Measurements from ENCODE around the gene SCEL. TPM values are rescaled to one million over a fixed set of nuclear protein-coding genes. Genes with fewer than 3 reads are reported as not detected.
"Not testable (repeated sequence)": the region's sequence is repeated elsewhere in the genome, so short reads cannot be mapped to it uniquely, and the experiment has no call there.

Gene SCEL
- total RNA-seq (2014; rRNA removed; shearing (Covaris generic)) = 0.29 TPM in 1 of 2 replicates, not detected in the other

- no peak for DNase-seq (ENCODE audit: low read depth)
Measured at GRCh38 chr13:77535448-77535847, at the start of gene SCEL. TSS of gene SCEL (plus strand) at chr13:77535706. CDS start at chr13:77555876, 20,170 bp downstream.

GRCh38 chr13:77489566-77490337 is 45.8 kb upstream of the SCEL start:
- DNase-seq (ENCODE audit: low read depth) = no peak

GRCh38 chr13:77492982-77493381 is 42.5 kb upstream of the SCEL start:
- DNase-seq (ENCODE audit: low read depth) = peak; percentile 21

- no peak for DNase-seq (ENCODE audit: low read depth)
Measured at GRCh38 chr13:77494226-77494625, 41.3 kb upstream of the SCEL start.

- no peak for DNase-seq (ENCODE audit: low read depth)
Measured at GRCh38 chr13:77497350-77497749, 38.2 kb upstream of the SCEL start.

GRCh38 chr13:77497835-77498234 is 37.7 kb upstream of the SCEL start:
- DNase-seq (ENCODE audit: low read depth) = no peak

- DNase-seq (ENCODE audit: low read depth) = no peak
Measured at GRCh38 chr13:77502104-77502720, 33.3 kb upstream of the SCEL start.

- no peak for DNase-seq (ENCODE audit: low read depth)
Measured at GRCh38 chr13:77503398-77503797, 32.1 kb upstream of the SCEL start.

- DNase-seq (ENCODE audit: low read depth) = no peak
Measured at GRCh38 chr13:77506874-77507273, 28.6 kb upstream of the SCEL start.

- peak; percentile 85 for DNase-seq (ENCODE audit: low read depth)
Measured at GRCh38 chr13:77507931-77508776, 27.4 kb upstream of the SCEL start.

GRCh38 chr13:77508959-77509620 is 26.4 kb upstream of the SCEL start:
- peak; percentile 40 for DNase-seq (ENCODE audit: low read depth)

- no peak for DNase-seq (ENCODE audit: low read depth)
Measured at GRCh38 chr13:77510156-77510555, 25.4 kb upstream of the SCEL start.

GRCh38 chr13:77511552-77511951 is 24.0 kb upstream of the SCEL start:
- DNase-seq (ENCODE audit: low read depth) = peak; percentile 47

- no peak for DNase-seq (ENCODE audit: low read depth)
Measured at GRCh38 chr13:77513719-77514335, 21.7 kb upstream of the SCEL start.

- DNase-seq (ENCODE audit: low read depth) = no peak
Measured at GRCh38 chr13:77514336-77514726, 21.2 kb upstream of the SCEL start.

- DNase-seq (ENCODE audit: low read depth) = no peak
Measured at GRCh38 chr13:77515785-77516184, 19.7 kb upstream of the SCEL start.

- DNase-seq (ENCODE audit: low read depth) = peak; percentile 73
Measured at GRCh38 chr13:77516342-77516789, 19.1 kb upstream of the SCEL start.

GRCh38 chr13:77518266-77518665 is 17.2 kb upstream of the SCEL start:
- DNase-seq (ENCODE audit: low read depth) = no peak

- not testable (repeated sequence) for DNase-seq (ENCODE audit: low read depth)
Measured at GRCh38 chr13:77519396-77519795, 16.1 kb upstream of the SCEL start.

GRCh38 chr13:77519808-77520207 is 15.7 kb upstream of the SCEL start:
- DNase-seq (ENCODE audit: low read depth) = no peak

GRCh38 chr13:77521194-77521593 is 14.3 kb upstream of the SCEL start:
- DNase-seq (ENCODE audit: low read depth) = peak; percentile 51

Measured in Daoy (cell line).